ENCODE results near the gene TMEM158. TPM values are rescaled to one million over a fixed set of nuclear protein-coding genes. Genes with fewer than 3 reads are reported as not detected.

The TMEM158 gene
- total and polyA plus RNA-seq, 2 donors, result 0.66 to 1.9 TPM

GRCh38 chr3:45211466-45212094 is 14.5 kb downstream of the TMEM158 start:
- Histone ChIP-seq H3K9me3 (ENCODE audit: control insufficient read depth in 2 of 2, insufficient read depth in 1 of 2, low read length in 1 of 2) (no peaks in the 10 kb centered on the region), H3K36me3 (ENCODE audit: control insufficient read depth in 2 of 2, insufficient read depth in 2 of 2, low read length in 1 of 2) (no peaks in the 10 kb centered on the region), H3K4me3 (ENCODE audit: low read length in 2 of 2) (no peak overlapping the region), H3K27ac (ENCODE audit: low read depth in 1 of 2, low read length in 1 of 2) (no peak overlapping the region), H3K27me3 (ENCODE audit: control insufficient read depth in 2 of 2, insufficient read depth in 1 of 2, low read length in 1 of 2) (peaks cover 0 to 5% of the 10 kb centered on the region in 2 donors), H3K4me1 (ENCODE audit: control insufficient read depth in 2 of 2, insufficient read depth in 2 of 2, low read length in 2 of 2) (peaks cover 0 to 10% of the 10 kb centered on the region in 2 donors)
- DNase-seq (ENCODE audit: low read depth in 6 of 9, low spot score in 9 of 9), result no peak
- WGBS, result 96% methylated on average over 11 of the region's 11 CpGs

DNA sequence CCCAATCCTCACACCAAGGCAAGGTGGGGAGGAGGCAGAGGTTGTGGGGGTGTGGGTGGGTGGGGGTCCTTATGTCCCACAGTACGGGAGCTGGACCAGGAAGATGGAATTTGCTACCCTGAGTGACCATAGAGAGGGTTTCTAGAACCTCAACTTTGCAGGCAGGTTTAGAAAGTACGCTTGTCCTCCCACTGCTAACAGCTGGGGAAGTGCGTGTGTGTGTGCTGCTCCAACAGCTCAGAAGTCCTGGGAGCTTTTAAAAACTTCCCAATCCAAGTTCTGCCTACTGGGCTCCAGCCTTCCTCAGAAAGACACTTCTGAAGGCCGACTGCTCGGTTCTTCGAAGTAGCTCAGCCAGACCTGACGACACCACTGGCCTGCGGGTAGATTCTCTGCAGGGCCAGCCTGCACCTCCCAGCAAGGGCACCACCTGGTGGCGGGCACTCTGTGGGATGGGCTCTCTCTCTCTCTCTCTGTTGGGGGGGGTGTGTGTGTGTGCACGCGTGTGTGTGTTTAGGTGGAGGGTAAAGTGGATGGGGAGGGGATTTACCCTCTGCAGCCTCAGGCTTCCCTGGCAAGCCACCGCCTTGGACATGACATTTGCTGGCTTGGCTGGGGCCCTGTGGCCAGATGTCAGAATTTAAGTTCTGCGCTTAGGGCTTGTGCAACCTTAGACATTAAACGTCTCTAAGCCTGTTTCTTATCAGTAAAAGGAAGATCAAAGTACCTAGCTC is 15.6 kb downstream of the TMEM158 start:
- H3K36me3 ChIP-seq (ENCODE audit: control insufficient read depth in 2 of 2, insufficient read depth in 2 of 2, low read length in 1 of 2), result no peaks in the 10 kb centered on the region
- no peaks in the 10 kb centered on the region for H3K9me3 ChIP-seq (ENCODE audit: control insufficient read depth in 2 of 2, insufficient read depth in 1 of 2, low read length in 1 of 2)
- H3K4me1 ChIP-seq (ENCODE audit: control insufficient read depth in 2 of 2, insufficient read depth in 2 of 2, low read length in 2 of 2), result peaks cover 0 to 10% of the 10 kb centered on the region in 2 donors
- peaks cover 0 to 5% of the 10 kb centered on the region in 2 donors for H3K27me3 ChIP-seq (ENCODE audit: control insufficient read depth in 2 of 2, insufficient read depth in 1 of 2, low read length in 1 of 2)
- H3K4me3 ChIP-seq (ENCODE audit: low read length in 2 of 2), result no peak overlapping the region
- H3K27ac ChIP-seq (ENCODE audit: low read depth in 1 of 2, low read length in 1 of 2), result no peak overlapping the region
- peak; percentile 38 to 79 (median 55) for DNase-seq (ENCODE audit: low read depth in 6 of 9, low spot score in 9 of 9)
- WGBS, result 34% methylated on average over 14 of the region's 14 CpGs

GRCh38 chr3:45209526-45209925 is 16.6 kb downstream of the TMEM158 start:
- Histone ChIP-seq H3K27me3 (ENCODE audit: control insufficient read depth in 2 of 2, insufficient read depth in 1 of 2, low read length in 1 of 2) (peaks cover 0 to 5% of the 10 kb centered on the region in 2 donors), H3K27ac (ENCODE audit: low read depth in 1 of 2, low read length in 1 of 2) (no peak overlapping the region), H3K4me3 (ENCODE audit: low read length in 2 of 2) (no peak overlapping the region), H3K9me3 (ENCODE audit: control insufficient read depth in 2 of 2, insufficient read depth in 1 of 2, low read length in 1 of 2) (no peaks in the 10 kb centered on the region), H3K36me3 (ENCODE audit: control insufficient read depth in 2 of 2, insufficient read depth in 2 of 2, low read length in 1 of 2) (no peaks in the 10 kb centered on the region), H3K4me1 (ENCODE audit: control insufficient read depth in 2 of 2, insufficient read depth in 2 of 2, low read length in 2 of 2) (peaks cover 0 to 10% of the 10 kb centered on the region in 2 donors)
- DNase-seq (ENCODE audit: low read depth in 6 of 9, low spot score in 9 of 9), result no peak
- 94% methylated on average over 3 of the region's 3 CpGs for whole genome bisulfite sequencing

GRCh38 chr3:45208586-45208985 is 17.5 kb downstream of the TMEM158 start:
- WGBS, result 95% methylated on average over 2 of the region's 2 CpGs
- Histone ChIP-seq H3K4me3 (ENCODE audit: low read length in 2 of 2) (no peak overlapping the region), H3K4me1 (ENCODE audit: control insufficient read depth in 2 of 2, insufficient read depth in 2 of 2, low read length in 2 of 2) (peaks cover 0 to 6% of the 10 kb centered on the region in 2 donors)

GRCh38 chr3:45207446-45207845 is 18.6 kb downstream of the TMEM158 start:
- 89% methylated on average over 4 of the region's 4 CpGs for WGBS
- no peak for DNase-seq (ENCODE audit: low read depth in 6 of 9, low spot score in 9 of 9)
- Histone ChIP-seq H3K36me3 (ENCODE audit: control insufficient read depth in 2 of 2, insufficient read depth in 2 of 2, low read length in 1 of 2) (no peaks in the 10 kb centered on the region), H3K4me1 (ENCODE audit: control insufficient read depth in 2 of 2, insufficient read depth in 2 of 2, low read length in 2 of 2) (peaks cover 0 to 6% of the 10 kb centered on the region in 2 donors), H3K27ac (ENCODE audit: low read depth in 1 of 2, low read length in 1 of 2) (no peak overlapping the region), H3K9me3 (ENCODE audit: control insufficient read depth in 2 of 2, insufficient read depth in 1 of 2, low read length in 1 of 2) (no peaks in the 10 kb centered on the region), H3K4me3 (ENCODE audit: low read length in 2 of 2) (no peak overlapping the region), H3K27me3 (ENCODE audit: control insufficient read depth in 2 of 2, insufficient read depth in 1 of 2, low read length in 1 of 2) (peaks cover 0 to 5% of the 10 kb centered on the region in 2 donors)

More at GRCh38 chr3:45208586-45208985, 17.5 kb downstream of the TMEM158 start:
- Histone ChIP-seq H3K27ac (ENCODE audit: low read depth in 1 of 2, low read length in 1 of 2) (no peak overlapping the region), H3K9me3 (ENCODE audit: control insufficient read depth in 2 of 2, insufficient read depth in 1 of 2, low read length in 1 of 2) (no peaks in the 10 kb centered on the region), H3K27me3 (ENCODE audit: control insufficient read depth in 2 of 2, insufficient read depth in 1 of 2, low read length in 1 of 2) (peaks cover 0 to 5% of the 10 kb centered on the region in 2 donors), H3K36me3 (ENCODE audit: control insufficient read depth in 2 of 2, insufficient read depth in 2 of 2, low read length in 1 of 2) (no peaks in the 10 kb centered on the region)
- DNase-seq (ENCODE audit: low read depth in 6 of 9, low spot score in 9 of 9), result no peak

- H3K36me3 ChIP-seq (ENCODE audit: control insufficient read depth in 2 of 2, insufficient read depth in 2 of 2, low read length in 1 of 2), result no peaks in the 10 kb centered on the region
- H3K27me3 ChIP-seq (ENCODE audit: control insufficient read depth in 2 of 2, insufficient read depth in 1 of 2, low read length in 1 of 2), result peaks cover 0 to 2% of the 10 kb centered on the region in 2 donors
- H3K4me1 ChIP-seq (ENCODE audit: control insufficient read depth in 2 of 2, insufficient read depth in 2 of 2, low read length in 2 of 2), result no peaks in the 10 kb centered on the region
- no peak overlapping the region for H3K4me3 ChIP-seq (ENCODE audit: low read length in 2 of 2)
- H3K27ac ChIP-seq (ENCODE audit: low read depth in 1 of 2, low read length in 1 of 2), result no peak overlapping the region
- DNase-seq (ENCODE audit: low read depth in 6 of 9, low spot score in 9 of 9), result no peak
- no peaks in the 10 kb centered on the region for H3K9me3 ChIP-seq (ENCODE audit: control insufficient read depth in 2 of 2, insufficient read depth in 1 of 2, low read length in 1 of 2)
These were observed 21.0 kb downstream of the TMEM158 start for GRCh38 chr3:45205126-45205525.

- no peak overlapping the region for H3K4me3 ChIP-seq (ENCODE audit: low read length in 2 of 2)
- no peak for DNase-seq (ENCODE audit: low read depth in 6 of 9, low spot score in 9 of 9)
- WGBS, result 82% methylated on average over 3 of the region's 3 CpGs
- H3K36me3 ChIP-seq (ENCODE audit: control insufficient read depth in 2 of 2, insufficient read depth in 2 of 2, low read length in 1 of 2), result no peaks in the 10 kb centered on the region
- no peak overlapping the region for H3K27ac ChIP-seq (ENCODE audit: low read depth in 1 of 2, low read length in 1 of 2)
- H3K4me1 ChIP-seq (ENCODE audit: control insufficient read depth in 2 of 2, insufficient read depth in 2 of 2, low read length in 2 of 2), result no peaks in the 10 kb centered on the region
- H3K27me3 ChIP-seq (ENCODE audit: control insufficient read depth in 2 of 2, insufficient read depth in 1 of 2, low read length in 1 of 2), result peaks cover 0 to 2% of the 10 kb centered on the region in 2 donors
- no peaks in the 10 kb centered on the region for H3K9me3 ChIP-seq (ENCODE audit: control insufficient read depth in 2 of 2, insufficient read depth in 1 of 2, low read length in 1 of 2)
These were observed 22.0 kb downstream of the TMEM158 start for GRCh38 chr3:45204136-45204535.

DNA sequence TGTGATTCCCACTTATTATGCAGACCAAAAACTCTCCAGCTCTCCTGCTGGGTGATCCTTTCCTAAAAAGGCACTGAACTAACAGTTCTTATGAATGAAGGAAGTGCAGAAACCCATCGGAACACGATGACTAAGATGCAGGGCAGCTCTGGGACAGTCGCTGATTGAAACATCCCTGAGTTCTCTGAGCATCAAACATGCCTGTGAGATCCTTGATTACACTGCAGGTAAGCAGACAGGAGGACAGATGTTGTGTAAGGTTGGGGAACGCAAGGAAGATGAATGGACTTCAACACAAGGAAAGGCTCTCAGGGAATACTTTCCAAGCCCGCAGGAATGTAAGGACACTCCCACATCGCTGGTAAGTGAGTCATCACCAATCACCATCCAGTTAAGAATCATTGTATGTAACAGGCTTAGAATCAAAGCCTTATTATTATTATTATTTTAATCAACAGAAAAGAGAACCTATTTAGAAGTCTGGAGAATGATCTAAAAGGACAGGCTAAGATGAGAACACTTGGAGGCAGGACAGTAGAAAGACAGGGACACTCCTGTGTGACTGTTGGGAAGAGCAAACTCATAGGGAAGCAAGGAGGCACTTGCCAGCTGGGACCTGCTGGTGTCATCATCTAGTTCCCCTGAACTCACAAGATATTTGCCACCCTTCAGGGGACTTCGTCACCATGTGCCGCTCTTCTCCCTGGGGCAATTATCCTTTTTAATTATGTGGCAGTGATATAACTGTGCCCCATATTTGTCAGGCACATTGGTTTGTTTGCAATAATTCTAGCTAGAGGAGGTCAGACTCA is 26.0 kb downstream of the TMEM158 start:
- no peak for DNase-seq (ENCODE audit: low read depth in 6 of 9, low spot score in 9 of 9)
- WGBS, result 94% methylated on average over 8 of the region's 8 CpGs
- no peaks in the 10 kb centered on the region for H3K36me3 ChIP-seq (ENCODE audit: control insufficient read depth in 2 of 2, insufficient read depth in 2 of 2, low read length in 1 of 2)

More for the DNA sequence above, 26.0 kb downstream of the TMEM158 start:
- peaks cover 0 to 2% of the 10 kb centered on the region in 2 donors for H3K27me3 ChIP-seq (ENCODE audit: control insufficient read depth in 2 of 2, insufficient read depth in 1 of 2, low read length in 1 of 2)
- H3K4me1 ChIP-seq (ENCODE audit: control insufficient read depth in 2 of 2, insufficient read depth in 2 of 2, low read length in 2 of 2), result no peaks in the 10 kb centered on the region
- H3K27ac ChIP-seq (ENCODE audit: low read depth in 1 of 2, low read length in 1 of 2), result no peak overlapping the region
- no peaks in the 10 kb centered on the region for H3K9me3 ChIP-seq (ENCODE audit: control insufficient read depth in 2 of 2, insufficient read depth in 1 of 2, low read length in 1 of 2)
- H3K4me3 ChIP-seq (ENCODE audit: low read length in 2 of 2), result no peak overlapping the region

Data from thymus (tissue), 11 donors.